HG03457 (cell line): ENCODE measurements around the gene AFAP1.

Experiments
- ATAC-seq: cut with Tn5 transposase; IDR thresholded peaks from one replicate; pipeline ENCODE4 v1.9.1; 2021; ENCODE audit warnings: moderate number of reproducible peaks; ENCODE audit not compliant: unreplicated experiment

AFAP1 gene

DNA sequence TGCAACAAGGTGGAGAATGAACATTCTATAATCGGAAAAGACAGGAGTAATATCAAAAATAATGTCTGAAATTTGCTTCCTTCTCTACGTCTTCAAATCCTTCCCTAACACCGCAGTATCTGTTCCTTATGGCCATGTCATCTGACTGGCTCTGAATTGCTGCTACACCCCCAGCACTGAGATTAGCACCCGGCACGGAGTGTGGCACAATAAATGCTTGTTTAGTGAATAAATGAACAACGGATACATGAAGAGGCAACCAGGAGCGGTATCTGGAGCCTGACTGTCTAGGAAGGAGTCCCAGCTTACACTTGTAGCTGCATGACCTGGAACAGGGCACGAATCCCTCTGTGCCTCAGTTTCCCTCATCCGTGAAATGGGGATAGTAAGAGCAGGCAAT lies 164.3 kb downstream of the AFAP1 start:
- no peak for ATAC-seq

- no peak for ATAC-seq
Measured at GRCh38 chr4:7774301-7775294, 165.1 kb downstream of the AFAP1 start.

DNA sequence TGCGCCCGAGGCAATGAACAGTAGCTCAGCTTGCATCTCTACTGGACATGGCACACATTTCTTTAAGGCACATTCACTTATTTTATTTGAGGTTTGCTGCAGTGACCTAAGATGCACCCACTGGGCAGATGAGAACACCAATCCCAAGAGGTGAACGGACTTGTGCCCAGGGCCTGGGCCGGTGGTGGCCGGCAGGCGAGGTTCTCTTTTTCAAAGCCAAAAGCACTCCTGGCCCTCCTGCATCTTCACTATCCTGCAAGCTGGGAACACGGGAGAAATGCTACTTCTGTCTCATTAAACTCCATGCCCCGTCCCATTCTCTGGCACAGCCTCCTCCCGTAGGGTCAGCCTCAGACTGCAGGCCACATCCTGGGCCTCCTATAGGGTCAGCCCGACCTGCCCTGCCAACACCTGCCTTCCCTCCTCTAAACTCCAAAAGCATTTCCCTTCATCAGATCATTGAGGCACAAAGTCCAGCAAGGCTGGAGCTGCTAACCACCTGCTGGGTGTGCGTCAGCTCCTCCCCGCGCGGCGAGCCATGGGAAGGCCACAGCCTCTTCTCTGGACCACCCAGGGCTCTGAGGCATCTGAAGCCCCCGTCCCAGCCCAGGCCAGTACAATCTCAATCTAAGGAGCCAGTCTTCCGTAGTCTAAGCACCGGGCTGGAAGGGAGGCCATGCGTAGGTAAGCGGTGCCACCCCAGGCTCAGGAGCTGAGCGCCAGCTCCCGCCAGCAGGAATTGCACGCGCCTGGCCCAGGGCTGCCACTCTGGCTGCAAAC lies 166.1 kb downstream of the AFAP1 start:
- no peak for ATAC-seq

GRCh38 chr4:7772711-7773385 lies 166.8 kb downstream of the AFAP1 start:
- no peak for ATAC-seq

DNA sequence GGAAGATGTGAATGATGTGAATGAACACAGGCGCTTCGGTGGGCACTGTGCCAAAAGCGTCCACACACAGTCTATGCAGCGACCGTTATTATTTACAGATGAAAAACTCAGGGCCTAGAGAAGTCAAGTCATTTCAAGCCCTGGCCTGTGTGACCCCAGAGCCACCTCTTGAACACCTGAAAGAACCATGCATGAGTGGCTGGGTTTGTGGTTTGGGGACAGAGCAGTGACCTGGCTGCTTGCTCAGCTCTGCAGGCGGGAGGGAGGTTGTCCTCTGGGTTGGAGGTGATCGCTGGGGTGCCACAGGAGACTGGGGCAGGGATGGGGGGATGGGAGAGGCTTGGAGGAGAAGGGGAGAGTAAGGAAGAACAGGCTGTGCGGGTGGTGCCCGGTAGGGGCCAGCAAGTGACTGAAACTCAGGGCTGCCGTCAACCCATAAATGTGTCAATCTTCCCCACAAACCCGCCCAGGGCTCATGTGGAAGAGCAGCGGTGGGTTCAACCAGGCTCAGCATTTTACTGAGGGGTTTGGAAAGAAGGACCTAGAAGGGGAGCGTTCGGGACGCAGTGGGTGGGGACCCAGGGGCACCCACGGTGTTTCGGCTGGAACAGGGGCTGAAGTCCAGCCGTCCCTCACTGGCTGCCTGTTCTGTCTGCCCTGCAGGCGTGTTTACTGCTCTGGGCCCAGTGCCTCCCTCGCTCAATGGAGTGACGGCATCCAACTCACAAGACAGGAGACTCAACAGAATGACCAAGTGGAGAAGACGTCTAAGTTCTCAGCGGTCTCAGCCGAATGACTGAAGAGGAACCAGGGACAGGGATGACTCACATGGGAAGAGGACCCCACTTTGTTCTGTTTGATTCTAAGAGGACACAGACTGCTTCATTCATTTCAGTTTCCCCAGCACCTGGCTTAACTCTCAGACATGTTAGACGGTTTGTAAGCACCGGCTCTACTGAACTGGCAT lies 167.8 kb downstream of the AFAP1 start:
- ATAC-seq = no peak

GRCh38 chr4:7771056-7771455 lies 168.6 kb downstream of the AFAP1 start:
- no peak for ATAC-seq

DNA sequence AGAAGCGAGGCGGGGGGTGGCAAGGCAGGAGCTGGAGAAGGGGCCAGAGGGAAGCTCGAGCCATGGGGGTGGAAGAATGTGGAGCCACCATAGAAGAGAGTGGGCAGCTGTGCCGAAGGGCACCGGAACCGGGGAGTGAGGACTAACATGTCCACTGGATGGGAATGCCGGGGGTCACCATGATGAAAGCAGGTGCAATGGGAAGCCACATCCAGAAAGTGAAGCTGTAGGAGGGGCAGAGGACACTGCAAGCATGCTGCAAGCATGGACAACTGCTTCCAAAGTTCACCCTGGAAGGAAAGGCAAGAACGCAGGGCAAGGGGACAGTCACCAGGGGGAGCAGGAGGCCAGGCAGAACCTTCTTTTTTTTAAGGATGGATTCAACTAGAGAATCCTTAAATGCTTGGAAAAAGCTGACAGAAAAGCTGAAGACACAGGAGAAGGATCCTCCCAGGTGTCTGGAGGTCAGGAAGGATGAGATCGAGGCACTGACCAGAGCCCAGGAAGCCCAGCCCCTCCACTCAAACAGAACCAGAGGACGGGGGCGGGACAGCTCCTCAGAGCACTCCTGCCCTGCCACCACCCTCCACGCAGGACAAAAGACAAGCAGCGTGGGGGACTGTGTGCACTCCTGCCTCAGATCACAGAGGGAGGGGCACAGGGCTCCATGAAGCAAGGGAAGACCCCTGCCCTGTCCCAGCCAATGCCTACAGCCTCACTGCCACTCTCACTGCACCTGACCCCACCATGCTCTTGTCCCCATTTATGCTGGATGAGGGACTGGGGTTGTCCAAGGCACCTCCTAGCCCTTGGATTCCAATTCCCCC lies 169.2 kb downstream of the AFAP1 start:
- ATAC-seq = no peak

GRCh38 chr4:7769396-7770223 lies 170.1 kb downstream of the AFAP1 start:
- no peak for ATAC-seq

DNA sequence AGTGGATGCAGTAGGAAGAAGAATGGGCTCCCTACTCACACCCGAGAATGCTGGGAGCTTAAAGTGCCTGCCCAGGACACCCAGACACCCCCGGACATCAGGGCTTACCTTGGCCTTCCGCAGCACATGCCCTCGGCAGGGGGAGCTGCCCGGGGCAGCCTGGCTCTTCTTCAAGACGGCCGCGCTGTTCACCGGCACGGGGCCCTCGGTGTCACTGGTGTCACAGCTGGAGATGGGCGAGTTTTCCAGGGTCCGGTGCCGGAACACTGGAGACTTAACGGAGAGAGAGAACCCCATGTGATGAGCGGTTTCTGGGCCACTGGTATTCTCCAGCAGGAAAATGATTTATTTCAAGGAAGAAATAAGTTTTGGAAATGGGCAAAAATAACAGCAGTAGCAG lies 170.9 kb downstream of the AFAP1 start:
- ATAC-seq = no peak

GRCh38 chr4:7767966-7768365 lies 171.7 kb downstream of the AFAP1 start:
- no peak for ATAC-seq

GRCh38 chr4:7767526-7767925 lies 172.1 kb downstream of the AFAP1 start:
- ATAC-seq = no peak

GRCh38 chr4:7766661-7767345 lies 172.9 kb downstream of the AFAP1 start:
- no peak for ATAC-seq

DNA sequence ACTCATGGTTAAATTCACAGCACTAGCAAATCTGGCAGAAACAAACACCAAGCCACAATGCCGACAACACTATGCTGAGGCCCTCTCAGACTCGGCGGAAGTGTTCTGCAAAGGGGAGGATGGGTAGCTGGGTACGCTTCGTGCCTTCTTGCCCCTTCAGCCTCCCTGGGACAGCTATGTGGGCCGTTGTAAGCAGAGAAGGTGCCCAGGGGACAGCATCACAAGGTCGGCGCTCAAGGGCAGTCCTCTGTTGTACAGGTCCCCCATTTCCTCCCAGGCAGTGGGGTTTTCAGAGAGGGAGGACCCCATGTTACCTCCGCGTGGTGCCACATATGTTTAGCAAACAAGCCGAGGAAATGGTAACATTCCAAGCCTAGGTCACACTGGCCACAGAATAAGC lies 173.6 kb downstream of the AFAP1 start:
- ATAC-seq = no peak

DNA sequence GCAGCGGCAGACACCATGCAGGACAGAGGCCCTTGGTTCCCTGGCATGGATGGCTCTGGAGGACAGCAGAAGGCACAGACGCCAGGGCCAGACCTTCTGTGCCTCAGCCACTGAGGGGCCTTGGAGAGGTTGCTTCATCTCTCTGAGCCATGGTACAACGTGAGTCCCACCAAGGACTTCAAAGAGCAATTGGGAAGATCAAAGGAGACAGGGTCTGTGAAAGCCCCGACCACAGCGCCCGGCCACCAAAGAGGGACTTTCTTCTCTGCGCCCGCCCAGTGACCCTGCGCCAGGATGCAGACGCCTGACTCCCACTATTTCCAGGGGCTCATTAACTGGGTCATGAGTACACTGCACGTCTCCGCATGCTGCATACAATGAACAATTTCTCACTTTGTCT lies 174.0 kb downstream of the AFAP1 start:
- no peak for ATAC-seq

GRCh38 chr4:7764466-7764865 lies 175.2 kb downstream of the AFAP1 start:
- ATAC-seq = no peak

DNA sequence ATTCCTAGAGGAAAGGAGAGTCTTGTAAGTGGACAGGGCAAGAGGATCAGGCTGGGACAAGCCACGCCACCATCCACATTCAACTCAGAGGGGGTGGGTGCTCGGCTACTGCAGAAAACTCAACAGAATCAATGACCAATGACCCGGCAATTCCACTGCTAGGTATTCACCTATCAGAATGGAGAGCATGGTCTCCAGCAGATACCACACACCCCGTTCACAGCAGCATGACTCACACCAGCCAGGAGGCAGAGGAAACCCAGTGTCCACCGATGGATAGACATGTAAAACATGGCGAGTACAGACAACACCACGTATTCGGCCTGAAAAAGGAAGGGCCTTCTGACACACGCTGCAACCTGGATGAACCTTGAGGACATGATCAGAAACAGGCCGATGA lies 175.9 kb downstream of the AFAP1 start:
- no peak for ATAC-seq

DNA sequence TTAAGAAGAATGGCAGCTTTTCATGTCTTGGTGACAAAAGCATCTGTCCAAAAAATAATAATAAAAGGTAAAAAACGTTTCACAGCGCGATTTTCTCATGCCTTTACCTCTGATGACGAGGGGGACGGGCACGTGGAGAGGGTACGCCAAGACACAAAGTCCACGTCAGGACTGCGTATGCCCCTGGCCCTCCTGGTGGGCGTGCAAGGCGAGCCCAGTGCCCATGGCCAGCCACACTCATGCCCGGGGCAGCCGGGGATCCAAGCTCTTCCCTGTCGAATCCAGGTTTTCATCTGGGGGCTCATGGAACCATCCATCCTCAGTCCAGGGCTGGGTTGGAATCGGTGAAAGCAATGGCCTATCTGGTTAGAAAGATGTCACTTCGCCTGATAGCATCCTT lies 176.6 kb downstream of the AFAP1 start:
- no peak for ATAC-seq
